IPS DF 4.7 (cell line): ENCODE results near the gene PROSER2.
"Not testable (repeated sequence)": the region's sequence is repeated elsewhere in the genome, so short reads cannot be mapped to it uniquely, and the experiment has no call there.

ENCODE experiments used
- DNase-seq: peaks from one replicate; pipeline ENCODE4 v3.0.0-alpha.2; 2013; ENCODE audit warnings: low spot score; ENCODE audit errors: extremely low read depth

Gene PROSER2

DNA sequence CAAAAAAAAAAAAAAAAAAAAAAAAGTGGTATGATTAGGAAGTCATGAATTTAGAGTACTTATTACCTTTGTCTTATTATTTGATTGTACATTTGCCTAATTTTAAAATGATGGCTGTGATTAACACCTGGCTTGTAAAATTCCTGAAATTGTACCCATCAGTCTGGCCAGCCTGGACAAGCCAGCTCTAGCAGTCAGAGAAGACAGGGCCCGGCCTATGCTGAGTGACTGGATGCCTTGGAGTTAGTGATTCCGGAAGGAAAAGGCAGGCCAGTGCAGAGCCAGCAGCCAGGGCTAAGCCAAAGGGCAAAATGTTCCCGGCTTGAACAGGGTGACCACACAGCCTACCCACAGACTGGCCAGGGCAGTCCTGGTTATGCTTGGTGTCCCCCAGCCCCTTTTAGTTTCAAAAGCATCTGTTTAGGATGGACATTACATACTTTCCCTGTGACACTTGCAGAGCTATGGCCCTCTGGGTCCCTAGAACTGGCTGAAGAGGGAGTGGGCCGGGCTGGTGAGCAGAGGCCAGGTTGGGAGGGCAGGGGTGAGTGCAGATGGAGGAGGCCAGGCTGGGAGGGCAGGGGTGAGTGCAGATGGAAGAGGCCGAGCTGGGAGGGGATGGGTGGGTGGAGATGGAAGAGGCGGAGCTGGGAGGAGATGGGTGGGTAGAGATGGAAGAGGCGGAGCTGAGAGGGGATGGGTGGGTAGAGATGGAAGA lies 61.7 kb downstream of the PROSER2 start:
- no peak for DNase-seq

DNA sequence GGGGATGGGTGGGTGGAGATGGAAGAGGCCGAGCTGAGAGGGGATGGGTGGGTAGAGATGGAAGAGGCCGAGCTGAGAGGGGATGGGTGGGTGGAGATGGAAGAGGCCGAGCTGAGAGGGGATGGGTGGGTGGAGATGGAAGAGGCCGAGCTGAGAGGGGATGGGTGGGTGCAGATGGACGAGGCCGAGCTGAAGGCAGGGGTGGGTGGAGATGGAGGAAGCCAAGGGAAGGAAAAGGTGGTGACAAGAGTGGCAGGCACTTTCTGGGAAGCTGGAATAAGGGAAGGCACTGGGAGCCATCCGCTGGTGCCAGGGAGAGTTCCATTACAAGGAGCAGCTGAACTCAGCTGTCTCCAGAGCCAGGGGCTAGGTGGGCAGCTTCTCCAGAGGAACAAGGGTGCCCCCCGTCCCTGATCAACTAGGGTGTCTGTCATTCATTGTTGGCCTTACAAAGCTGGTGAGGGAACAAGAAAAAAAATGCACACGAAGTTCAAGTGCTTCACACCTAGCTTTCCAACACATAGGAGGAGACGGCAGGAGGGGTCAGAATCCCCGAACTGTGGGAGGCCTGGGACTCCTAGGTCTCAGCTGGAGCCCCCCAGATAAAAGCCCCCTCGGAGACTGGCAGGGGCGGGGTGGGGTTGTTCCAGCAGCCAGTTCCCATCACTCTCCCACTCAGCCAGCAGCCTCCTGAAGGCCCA lies 62.4 kb downstream of the PROSER2 start:
- no peak for DNase-seq

DNA sequence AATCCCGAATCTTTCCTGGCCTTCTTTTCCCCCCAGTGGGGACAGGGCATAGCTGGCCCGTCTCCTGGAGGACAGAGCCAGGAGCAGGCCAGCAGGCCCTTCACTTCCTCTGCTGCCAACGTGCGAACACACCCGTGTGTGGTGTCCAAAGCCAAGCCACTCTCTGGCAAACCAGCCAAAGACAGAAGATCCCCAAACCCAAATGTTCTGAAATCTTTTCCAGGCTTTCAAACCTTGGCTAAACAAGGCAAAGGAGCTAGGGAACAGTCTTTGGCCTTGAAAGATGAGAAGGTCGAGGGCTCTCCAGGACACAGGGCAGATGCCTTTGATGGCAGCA lies 63.0 kb downstream of the PROSER2 start:
- no peak for DNase-seq

DNA sequence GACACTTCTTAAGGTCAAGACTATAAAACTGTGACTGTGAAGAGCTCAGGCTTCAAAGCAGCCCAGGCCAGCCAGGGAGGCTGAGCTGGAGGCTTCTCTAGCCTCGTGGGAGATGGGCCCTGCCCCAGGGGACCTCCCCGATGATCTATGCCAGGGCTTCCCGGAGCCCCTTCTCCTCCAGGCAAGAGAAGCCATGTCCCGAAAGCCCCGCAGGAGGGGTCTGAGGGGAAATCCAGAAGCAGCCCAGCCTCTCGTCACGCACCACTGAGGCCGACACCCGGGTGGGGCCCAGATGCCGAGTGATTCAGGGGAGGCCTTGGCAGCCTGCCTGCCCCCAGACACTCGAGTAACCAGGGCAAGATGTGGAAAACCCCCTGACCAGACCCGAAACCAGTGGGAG lies 63.7 kb downstream of the PROSER2 start:
- no peak for DNase-seq

DNA sequence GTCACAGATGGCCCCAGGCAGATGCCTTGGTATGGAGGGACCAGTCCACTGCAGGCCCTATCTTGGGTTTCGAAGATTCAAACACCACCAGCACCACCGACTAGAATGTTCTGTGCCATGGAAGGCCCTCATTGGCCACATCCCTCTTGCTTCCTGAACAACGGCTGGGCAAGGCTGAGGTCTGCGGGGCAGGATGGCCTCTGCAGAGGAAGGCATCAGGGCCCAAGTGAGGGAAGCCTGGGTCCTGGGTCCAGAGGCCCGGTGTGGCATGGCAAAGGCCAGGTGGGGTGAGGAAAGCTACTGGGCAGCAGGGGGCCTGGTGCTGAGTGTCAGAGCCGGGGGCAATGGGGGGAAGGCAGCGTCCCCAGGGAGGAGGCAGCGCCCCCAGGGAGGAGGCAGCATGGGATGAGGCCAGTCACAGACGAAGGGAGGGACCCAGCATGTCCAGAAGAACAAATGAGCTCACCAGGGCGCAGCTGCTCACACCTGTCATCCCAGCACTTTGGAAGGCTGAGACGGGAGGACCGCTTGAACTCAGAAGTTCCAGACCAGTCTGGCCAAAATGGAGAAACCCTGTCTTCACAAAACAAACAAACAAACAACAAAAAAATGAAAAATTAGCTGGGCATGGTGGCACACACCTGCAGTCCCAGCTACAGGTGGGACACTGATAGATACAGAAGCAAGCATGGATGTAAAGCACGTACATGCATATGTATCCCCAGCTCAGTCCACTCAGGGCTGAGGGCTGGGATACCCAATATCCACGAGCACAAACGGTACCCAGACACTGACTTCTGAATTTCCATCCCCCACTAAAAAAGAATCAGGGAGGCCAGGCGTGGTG lies 64.4 kb downstream of the PROSER2 start:
- DNase-seq = no peak

DNA sequence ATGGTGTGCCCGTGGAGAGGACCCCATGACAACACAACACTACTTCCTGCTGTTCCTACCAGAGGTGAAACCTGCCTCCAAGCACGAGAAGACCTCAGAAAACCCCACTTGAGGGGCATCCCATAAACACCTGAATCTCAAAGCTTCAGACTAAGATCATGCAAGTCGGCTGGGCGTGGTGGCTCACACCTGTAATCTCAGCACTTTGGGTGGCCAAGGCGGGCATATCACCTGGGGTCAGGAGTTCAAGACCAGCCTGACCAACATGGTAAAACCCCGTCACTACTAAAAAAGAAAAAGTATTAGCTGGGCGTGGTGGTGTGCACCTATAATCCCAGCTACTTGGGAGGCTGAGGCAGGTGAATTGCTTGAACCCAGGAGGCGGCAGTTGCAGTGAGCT lies 66.1 kb downstream of the PROSER2 start:
- not testable (repeated sequence) for DNase-seq

DNA sequence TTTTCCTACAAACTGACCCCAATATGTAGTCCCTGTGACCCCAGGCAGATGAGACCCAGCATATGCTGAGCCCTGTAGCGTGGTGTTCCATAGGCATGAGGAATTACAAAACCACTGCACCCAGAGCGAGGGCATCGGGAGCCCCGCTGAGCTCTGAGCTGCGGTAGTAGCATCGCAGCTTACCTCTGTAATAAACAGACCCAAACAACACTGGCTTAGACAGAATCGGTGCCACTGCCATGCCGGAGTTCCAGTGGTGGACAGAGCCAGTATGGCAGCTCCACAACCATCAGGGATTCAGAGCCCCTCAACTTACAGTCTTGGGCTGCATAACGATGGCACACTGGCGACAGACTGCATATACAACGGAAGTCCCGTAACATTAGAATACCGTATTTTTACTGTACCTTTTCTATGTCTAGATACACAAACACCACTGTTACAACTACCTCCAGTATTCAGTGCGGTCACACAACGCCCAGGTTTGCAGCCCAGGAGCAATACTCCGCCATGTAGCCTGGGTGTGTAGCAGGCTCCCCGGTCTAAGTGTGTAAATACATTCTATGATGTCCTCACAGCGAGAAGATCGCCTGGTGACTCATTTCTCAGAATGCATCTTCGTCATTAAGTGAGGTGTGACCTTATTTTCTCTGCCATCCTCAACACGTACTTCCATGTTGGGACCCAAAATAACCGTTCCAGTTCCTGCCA lies 68.8 kb downstream of the PROSER2 start:
- DNase-seq = no peak

DNA sequence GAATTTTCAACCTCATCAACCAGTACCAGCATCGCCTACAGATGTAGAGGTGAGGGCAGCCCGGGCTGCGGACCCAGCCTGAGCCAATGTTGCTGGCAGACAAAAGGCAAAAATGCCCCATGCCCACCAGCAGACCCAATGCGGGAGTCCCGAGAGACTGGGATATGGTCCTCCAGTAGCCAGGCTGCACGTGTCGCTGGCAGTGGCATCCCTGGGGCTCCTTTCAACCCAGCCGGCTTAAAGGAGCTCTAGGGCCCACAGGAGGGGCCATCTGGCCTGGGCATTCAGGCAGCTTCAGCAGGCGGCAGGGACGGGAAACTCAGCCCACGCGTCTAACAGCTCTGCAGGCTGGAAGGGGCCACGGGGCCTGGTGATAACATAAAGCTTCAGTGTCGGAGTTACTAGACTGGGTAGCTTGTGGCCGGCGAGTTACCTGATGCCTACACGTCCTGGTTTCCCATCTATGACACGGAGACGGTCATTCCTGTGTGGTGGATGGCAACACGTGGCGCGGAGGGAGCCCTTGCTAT lies 70.7 kb downstream of the PROSER2 start:
- no peak for DNase-seq

DNA sequence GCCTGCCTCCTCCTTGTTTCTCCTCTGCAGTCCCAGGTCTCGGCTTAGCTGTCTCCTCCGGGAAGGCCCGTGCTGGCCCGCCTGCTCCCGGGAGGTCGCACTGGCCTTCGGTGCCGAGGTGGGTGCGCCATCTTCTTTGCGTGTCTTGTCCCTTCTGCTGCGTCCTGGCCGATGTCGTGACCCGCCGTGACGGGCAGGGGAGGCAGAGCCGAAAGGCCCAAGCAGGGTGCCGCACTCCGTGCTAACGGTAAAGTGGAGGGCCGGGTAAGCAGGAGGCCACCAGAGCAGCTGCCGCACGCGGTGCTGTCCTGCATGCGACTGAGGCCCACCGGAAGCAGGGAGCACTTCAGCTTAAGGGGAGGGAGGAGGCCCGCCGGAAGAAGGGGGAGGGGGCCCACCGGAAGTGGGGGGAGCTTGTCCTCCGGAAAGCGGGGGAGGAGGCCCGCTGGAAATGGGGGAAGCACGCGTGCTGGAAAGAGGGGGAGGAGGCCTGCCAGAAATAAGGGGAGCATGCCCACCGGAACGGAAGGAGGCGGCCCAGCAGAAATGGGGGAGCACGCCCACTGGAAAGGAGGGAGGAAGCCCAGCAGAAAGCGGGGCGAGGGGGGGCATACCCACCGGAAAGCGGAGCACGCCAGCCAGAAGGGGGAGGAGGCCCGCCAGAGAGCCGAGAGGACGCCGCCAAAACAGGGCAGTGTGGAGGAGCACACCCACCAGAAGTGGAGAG lies 71.4 kb downstream of the PROSER2 start:
- no peak for DNase-seq

DNA sequence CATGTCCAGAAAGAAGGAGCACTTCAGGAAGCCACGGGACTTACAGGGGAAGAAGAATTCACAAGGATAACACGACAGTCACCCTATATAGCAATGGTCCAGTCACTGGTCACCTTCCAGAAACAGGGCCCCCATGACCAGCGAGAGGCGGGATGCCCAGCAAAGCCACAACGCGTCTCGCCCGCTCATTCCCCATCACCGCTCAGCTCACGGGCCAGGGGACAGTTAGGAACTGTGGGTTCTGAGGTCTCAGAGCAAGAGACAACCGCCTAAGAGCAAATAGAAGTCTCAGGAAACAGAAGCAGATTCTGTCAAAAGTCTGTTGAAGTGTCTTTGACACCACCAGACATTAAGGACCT lies 71.9 kb downstream of the PROSER2 start:
- DNase-seq = no peak

DNA sequence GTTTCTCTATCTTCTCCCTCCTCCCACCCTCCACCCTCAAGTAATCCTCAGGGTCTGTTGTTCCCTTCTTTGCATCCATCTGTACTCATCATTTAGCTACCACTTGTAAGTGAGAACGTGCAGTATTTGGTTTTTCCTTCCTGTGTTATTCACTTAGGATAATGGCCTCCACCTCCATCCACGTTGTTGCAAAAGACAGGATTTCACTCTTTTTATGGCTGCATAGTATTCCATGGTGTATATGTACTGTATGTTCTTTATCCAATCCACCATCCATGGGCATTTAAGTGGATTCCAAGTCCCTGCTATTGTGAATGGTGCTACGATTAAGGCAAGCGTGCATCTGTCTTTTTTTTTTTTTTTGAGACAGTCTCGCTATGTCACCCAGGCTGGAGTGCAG lies 72.4 kb downstream of the PROSER2 start:
- DNase-seq = no peak

DNA sequence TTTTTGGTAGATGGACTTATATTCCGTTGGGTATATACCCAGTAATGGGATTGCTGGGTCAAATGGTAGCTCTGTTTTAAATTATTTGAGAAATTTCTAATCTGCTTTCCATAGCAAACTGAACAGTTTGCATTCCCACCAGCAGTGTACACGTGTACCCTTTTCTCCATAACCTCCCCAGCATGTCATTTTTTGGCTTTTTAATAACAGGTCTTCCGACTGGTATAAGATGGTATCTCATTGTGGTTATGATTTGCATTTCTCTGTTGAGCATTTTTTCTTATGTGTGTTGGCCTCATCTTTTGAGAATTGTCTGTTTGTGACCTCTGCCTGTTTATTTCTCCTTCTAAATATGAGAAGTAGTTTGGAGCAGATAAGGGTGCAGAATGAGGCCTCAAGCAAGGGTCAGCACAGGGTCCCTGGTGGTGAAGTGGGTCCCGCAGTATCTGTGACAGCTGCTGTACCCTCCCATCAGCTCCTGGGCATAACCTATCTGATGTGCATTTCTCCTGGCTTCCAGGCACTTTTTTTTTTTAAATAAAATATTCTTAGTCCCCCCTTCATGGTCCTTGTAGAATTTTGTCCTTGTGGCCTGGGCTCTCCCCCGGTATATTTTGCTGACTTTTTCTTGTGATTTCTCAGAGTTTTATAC lies 73.5 kb downstream of the PROSER2 start:
- DNase-seq = no peak

DNA sequence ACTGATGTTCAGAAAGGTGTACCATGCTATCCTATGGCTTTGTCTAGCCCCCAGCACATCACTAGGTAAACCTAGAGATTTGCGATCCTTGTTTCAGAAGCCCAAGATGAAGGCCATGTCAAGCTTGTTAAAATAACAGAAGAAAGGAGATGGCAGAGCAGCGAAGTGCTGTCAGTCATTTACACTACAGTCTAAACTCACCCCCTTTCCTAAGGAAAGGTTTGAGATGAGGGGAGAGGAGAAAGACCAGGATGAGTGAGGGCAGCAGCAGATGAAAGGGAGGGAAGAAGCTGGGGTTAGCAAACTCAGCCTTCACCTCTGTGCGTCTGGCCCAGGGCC lies 74.8 kb downstream of the PROSER2 start:
- DNase-seq = no peak

DNA sequence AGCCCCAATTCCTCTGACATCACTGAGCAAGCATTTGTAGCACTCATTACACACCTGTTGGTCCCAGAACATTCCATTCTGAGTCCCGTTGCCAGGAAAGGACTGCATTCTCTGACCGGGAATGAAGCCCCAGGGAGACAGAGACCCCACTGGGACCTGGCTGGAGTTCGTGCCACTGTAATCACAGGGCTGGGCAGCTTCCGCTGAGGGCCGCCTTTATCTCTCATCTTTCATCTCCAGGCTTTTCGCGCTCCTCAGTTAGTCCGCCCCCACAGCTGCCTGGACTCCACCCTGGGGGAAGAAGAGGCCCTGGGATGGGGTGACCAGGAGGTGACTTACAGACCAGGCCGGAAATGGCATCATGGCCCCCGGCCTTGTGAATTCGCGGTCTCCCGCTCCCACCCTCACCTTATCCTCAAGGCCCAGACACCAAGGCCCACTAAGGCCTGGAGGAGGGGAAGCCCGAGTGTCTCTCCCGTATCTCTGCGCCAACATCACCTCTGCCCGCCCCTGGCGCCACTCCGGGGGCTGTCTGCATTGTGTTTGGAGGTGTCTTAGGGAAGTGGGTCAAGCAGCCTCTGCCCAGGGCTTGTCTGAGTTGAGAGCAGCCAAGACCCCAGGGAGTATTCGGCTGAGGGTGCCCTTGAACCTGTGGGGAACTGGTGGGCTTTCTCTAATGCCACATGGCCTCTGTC lies 75.4 kb downstream of the PROSER2 start:
- DNase-seq = no peak

DNA sequence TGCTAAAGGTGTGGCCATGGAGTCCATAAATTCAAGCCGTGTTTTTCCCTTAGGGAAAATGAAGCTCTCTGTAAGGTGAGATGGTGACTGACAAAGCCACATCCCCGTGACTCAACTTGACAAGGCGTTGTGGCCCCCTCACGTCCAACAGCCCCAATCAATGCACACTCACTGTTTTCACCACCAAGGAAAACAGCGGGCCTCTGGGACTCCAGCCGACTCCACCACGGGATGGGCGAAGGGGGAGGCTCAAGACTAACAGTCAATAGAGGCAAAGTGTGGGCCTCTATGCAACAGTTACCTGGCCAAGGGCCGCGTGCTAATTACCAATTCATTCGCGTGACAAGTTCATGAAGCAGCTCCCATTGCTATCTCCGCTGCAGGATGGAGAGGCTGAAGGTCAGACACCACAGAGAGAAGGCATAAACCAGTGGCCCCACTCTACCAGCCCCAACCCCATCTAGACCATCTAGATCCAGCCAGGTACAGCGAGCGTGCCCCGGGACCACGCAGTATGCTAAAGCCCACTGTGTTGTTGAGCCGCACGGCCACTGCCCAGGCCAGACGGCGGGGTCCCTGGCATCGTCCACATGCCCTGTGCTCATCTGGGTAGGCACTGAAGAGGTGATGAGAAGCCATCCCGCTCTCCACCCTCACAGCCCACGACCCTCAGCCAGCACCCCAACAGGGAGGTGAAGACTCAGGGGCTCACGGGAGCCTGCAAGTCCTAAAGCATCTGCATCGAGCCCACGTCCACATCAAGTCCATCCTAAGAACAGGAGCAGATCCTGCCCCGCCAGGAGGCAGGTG lies 76.1 kb downstream of the PROSER2 start:
- DNase-seq = no peak

DNA sequence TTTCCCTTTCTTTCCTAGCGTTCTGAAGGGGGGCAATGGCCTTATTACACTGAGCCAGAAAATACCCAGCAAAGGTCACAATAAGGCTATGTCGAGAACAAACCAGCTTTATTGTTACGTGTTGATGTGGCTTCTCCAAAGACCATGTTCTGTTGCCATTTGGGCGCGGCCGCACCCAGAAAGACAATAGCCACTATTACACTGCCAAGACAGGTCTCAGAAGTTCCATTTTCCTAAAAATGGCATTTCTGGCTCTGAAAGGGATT lies 77.8 kb downstream of the PROSER2 start:
- DNase-seq = no peak

DNA sequence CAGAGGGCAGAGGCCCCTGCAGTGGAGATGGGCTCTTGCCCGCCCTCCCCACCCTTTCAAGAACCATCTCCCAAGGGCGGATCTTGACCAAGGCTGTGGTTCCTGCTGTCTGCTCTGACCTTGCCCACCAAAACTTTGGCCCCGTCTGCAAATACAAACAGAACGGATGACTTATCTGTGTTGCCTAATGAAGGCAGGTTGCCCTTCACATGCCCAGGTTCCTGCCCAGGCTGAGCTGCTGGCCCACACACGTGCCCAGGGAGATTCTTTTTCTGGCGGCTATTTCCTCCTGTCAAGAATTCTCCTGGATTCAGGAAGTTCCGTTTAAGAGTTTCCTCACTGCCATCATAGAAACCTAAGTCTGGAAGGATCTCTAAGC lies 78.3 kb downstream of the PROSER2 start:
- DNase-seq = no peak

DNA sequence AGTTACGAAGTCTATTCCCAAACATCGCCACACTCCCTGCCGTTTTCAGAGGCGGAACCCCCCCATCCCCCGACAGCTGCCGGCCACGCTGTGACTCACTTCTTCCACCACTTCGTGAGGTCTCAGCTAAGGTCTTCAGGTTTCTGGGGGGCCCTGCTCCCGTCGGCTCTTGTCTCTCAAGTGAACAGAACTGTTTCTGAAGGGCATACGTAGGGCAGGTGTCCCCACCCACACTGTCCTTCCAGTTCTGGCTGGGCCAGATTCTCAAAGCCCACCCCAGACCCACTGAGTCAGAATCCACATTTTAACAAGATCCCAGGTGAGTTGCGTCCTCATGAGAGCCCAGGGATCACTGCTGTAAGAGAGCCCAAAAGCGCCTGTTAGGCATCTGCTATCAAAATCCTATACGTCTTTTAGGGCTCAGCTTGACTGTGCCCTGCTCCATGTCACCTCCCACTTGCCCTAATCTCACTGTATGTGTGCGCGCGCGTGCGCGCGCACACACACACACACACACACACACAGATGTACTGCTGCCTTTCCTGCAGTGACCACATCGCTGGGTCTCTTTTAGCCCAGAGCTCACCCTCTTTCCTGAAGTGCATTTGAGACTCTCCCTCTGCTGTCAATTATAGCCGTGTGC lies 78.8 kb downstream of the PROSER2 start:
- no peak for DNase-seq

DNA sequence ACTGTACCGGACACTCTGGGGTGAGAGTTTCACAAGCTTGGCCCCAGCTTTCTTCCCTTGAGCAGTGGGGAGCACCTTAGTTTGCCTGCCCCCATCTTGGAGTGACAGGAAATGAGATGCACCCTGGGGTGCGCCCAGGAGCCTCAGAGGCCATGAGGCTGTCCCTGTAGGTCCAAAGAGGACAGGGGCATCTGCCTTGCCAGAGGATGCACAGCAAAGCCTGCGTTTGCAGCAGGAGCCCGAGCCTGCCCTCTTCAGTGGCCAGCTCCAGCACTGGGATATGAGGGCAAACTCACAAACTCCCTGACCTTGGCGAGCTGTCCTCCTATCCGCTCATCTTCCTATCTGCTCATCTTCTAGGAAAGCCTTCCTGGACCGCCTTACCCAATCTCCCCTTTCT lies 79.5 kb downstream of the PROSER2 start:
- no peak for DNase-seq
